Keratinocyte (primary cell): ENCODE data around the gene CCDC24. TPM values are rescaled to one million over a fixed set of nuclear protein-coding genes. Genes with fewer than 3 reads are reported as not detected.

Experiments used
- DNase-seq: peaks from one replicate; pipeline ENCODE4 v3.0.0-alpha.2; 2011; ENCODE audit warnings: low read depth, missing footprints, low spot score
- FAIRE-seq: peaks from 2 replicates; lab custom pipeline; 2011; peaks lifted over from hg19 to GRCh38; lab: Jason Lieb, UNC
- H2AFZ ChIP-seq: 2 replicates; pipeline ENCODE4 v1.6.0; 2012; ENCODE audit warnings: low read length, control low read depth, inconsistent platforms; ENCODE audit not compliant: control insufficient read depth
- H3K27ac ChIP-seq: 2 replicates; pipeline ENCODE4 v1.5.1; 2011; ENCODE audit warnings: low read length; ENCODE audit not compliant: control insufficient read depth, insufficient read depth
- H3K27me3 ChIP-seq: 3 replicates; pipeline ENCODE4 v1.6.0; 2011; ENCODE audit warnings: low read length; ENCODE audit not compliant: control insufficient read depth, insufficient read depth; ENCODE audit errors: extremely low read depth
- H3K36me3 ChIP-seq, 2 experiments: 2 replicates in 1 of 2; 3 replicates in 1 of 2; pipeline ENCODE4 v1.5.1; 2011; ENCODE audit warnings: low read length in 2 of 2, mild to moderate bottlenecking in 1 of 2; ENCODE audit not compliant: control insufficient read depth in 2 of 2, insufficient read depth in 2 of 2; ENCODE audit errors: extremely low read depth in 1 of 2
- H3K4me1 ChIP-seq: 3 replicates; pipeline ENCODE4 v1.5.1; 2011; ENCODE audit warnings: low read length; ENCODE audit not compliant: control insufficient read depth, insufficient read depth; ENCODE audit errors: extremely low read depth
- H3K4me2 ChIP-seq: 3 replicates; pipeline ENCODE4 v1.6.0; 2011; ENCODE audit warnings: low read depth, low read length; ENCODE audit not compliant: control insufficient read depth, insufficient read depth; ENCODE audit errors: extremely low read depth
- H3K4me3 ChIP-seq, 3 experiments: fragments of 200-600 bp in 1 of 3; sonication (generic) in 1 of 3; 2 replicates in 2 of 3; 3 replicates in 1 of 3; pipeline ENCODE4 v1.5.1; 2011 to 2016; ENCODE audit warnings: low read length in 3 of 3, mild to moderate bottlenecking in 3 of 3, control low read depth in 2 of 3, inconsistent platforms in 1 of 3, low read depth in 1 of 3, mixed read lengths in 1 of 3, mixed run types in 1 of 3, moderate library complexity in 1 of 3; ENCODE audit not compliant: control insufficient read depth in 2 of 3, insufficient read depth in 2 of 3; ENCODE audit errors: extremely low read depth in 1 of 3
- H3K79me2 ChIP-seq: 2 replicates; pipeline ENCODE4 v1.6.0; 2012; ENCODE audit warnings: low read length; ENCODE audit not compliant: control insufficient read depth, insufficient read depth
- H3K9ac ChIP-seq: 3 replicates; pipeline ENCODE4 v1.6.0; 2011; ENCODE audit warnings: low read length; ENCODE audit not compliant: control insufficient read depth, insufficient read depth; ENCODE audit errors: extremely low read depth
- H3K9me1 ChIP-seq: 3 replicates; pipeline ENCODE4 v1.6.0; 2011; ENCODE audit warnings: low read length; ENCODE audit not compliant: control insufficient read depth, insufficient read depth; ENCODE audit errors: extremely low read depth
- H3K9me3 ChIP-seq: 2 replicates; pipeline ENCODE4 v1.5.1; 2012; ENCODE audit warnings: low read depth, low read length; ENCODE audit not compliant: control insufficient read depth
- H4K20me1 ChIP-seq: 3 replicates; pipeline ENCODE4 v1.6.0; 2011; ENCODE audit warnings: low read length; ENCODE audit not compliant: control insufficient read depth, insufficient read depth; ENCODE audit errors: extremely low read depth
- EZH2 ChIP-seq: IDR thresholded peaks from one replicate; pipeline ENCODE4 v1.6.1; 2012; ENCODE audit warnings: inconsistent platforms, mild to moderate bottlenecking, low read length, moderate library complexity
- dilution Hi-C: fragments of 300-500 bp; cut with MboI; formaldehyde crosslinking; loops from one replicate; pipeline ENCODE4 v1.7.0; 2020; ENCODE audit warnings: low sequenced_read_pairs; ENCODE audit not compliant: extremely low pct_ligation_motif_present
- polyA plus RNA-seq, 5 experiments: library from polyadenylated mRNA; depleted of rRNA in 3 of 5; stranded (reverse) in 3 of 5; stranded (forward) in 1 of 5; unstranded in 1 of 5; fragments of >200 nt; gene quantifications; 1 replicate in 1 of 5; 2 replicates in 3 of 5; 3 replicates in 1 of 5; pipeline versions ENCODE4 v1.2.1 to v1.2.3, GENCODE V29; 2011 to 2012; ENCODE audit warnings: missing spikeins in 2 of 5, low read depth in 1 of 5, low replicate concordance in 1 of 5
- TF ChIP-seq, protein P1 (sequence below), 3 experiments: IDR thresholded peaks in 1 of 3; conservative IDR thresholded peaks in 1 of 3; optimal IDR thresholded peaks in 1 of 3; 2 replicates in 2 of 3; 3 replicates in 1 of 3; pipeline versions ENCODE3 to v1.5.1; 2011; ENCODE audit warnings: low read length in 3 of 3, mild to moderate bottlenecking in 3 of 3, moderate library complexity in 2 of 3, control low read depth in 1 of 3, inconsistent platforms in 1 of 3; ENCODE audit not compliant: insufficient read depth in 2 of 3; ENCODE audit errors: extremely low read depth in 1 of 3

The CCDC24 gene
- polyA plus RNA-seq, 1 donor (not counting 4 experiments of a cell fraction or from before 2014, with no cell fraction given): 5.2 TPM

- TF ChIP-seq EZH2: no peak
- TF ChIP-seq, protein P1, sequence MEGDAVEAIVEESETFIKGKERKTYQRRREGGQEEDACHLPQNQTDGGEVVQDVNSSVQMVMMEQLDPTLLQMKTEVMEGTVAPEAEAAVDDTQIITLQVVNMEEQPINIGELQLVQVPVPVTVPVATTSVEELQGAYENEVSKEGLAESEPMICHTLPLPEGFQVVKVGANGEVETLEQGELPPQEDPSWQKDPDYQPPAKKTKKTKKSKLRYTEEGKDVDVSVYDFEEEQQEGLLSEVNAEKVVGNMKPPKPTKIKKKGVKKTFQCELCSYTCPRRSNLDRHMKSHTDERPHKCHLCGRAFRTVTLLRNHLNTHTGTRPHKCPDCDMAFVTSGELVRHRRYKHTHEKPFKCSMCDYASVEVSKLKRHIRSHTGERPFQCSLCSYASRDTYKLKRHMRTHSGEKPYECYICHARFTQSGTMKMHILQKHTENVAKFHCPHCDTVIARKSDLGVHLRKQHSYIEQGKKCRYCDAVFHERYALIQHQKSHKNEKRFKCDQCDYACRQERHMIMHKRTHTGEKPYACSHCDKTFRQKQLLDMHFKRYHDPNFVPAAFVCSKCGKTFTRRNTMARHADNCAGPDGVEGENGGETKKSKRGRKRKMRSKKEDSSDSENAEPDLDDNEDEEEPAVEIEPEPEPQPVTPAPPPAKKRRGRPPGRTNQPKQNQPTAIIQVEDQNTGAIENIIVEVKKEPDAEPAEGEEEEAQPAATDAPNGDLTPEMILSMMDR (optimal IDR thresholded peaks at IDR 0.05 in 1 of 3, IDR thresholded peaks at IDR 0.05 in 1 of 3, conservative IDR thresholded peaks at IDR 0.05 in 1 of 3; ENCODE audit: extremely low read depth in 1 of 3, insufficient read depth in 2 of 3, low read length in 3 of 3): no peak
- H3K9me1 ChIP-seq: no peaks in the 10 kb centered on the region
- DNase-seq (no peak), FAIRE-seq (no peak)
- no peak overlapping the region for H3K4me2 ChIP-seq
- H3K27ac ChIP-seq: no peak overlapping the region
- no peaks in the 10 kb centered on the region for H3K9me3 ChIP-seq
- H3K79me2 ChIP-seq: no peaks in the 10 kb centered on the region
- no peak overlapping the region for H3K4me3 ChIP-seq
- peaks cover 0 to 2% of the 10 kb centered on the region in 2 experiments for H3K36me3 ChIP-seq
- H4K20me1 ChIP-seq: no peaks in the 10 kb centered on the region
- H2AFZ ChIP-seq: no peak overlapping the region
- H3K27me3 ChIP-seq: no peaks in the 10 kb centered on the region
- H3K4me1 ChIP-seq: peaks cover 23% of the 10 kb centered on the region
- dilution Hi-C loops: no loop called here
- H3K9ac ChIP-seq: no peak overlapping the region
These were observed 2.0 kb downstream of the CCDC24 start for GRCh38 chr1:43993206-43993914.

DNA sequence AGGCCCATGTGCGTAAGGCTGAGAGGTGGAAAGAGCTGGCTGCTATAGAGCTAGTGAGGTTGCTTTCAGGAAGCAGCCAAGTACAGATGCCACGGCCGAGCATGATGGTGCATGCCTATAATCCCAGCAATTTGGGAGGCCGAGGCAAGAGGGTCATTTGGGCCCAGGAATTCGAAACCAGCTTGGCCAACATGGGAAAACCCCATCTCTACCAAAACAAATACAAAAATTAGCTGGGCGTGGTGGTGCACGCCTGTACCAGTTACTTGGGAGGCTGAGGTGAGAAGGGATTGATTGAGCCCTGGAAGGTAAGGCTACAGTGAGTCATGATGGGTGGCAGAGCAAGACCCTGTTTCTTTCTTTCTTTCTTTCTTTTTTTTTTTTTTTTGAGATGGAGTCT lies 2.7 kb downstream of the CCDC24 start:
- Histone ChIP-seq H3K36me3 (peaks cover 0 to 2% of the 10 kb centered on the region in 2 experiments), H4K20me1 (no peaks in the 10 kb centered on the region), H3K9me1 (no peaks in the 10 kb centered on the region), H3K9me3 (no peaks in the 10 kb centered on the region), H3K79me2 (no peaks in the 10 kb centered on the region), H3K9ac (no peak overlapping the region), H3K4me1 (peaks cover 23% of the 10 kb centered on the region), H3K4me3 (no peak overlapping the region), H2AFZ (no peak overlapping the region), H3K27me3 (no peaks in the 10 kb centered on the region), H3K4me2 (no peak overlapping the region), H3K27ac (no peak overlapping the region)
- DNase-seq (no peak), FAIRE-seq (no peak)
- TF ChIP-seq EZH2: no peak
- TF ChIP-seq, protein P1 (optimal IDR thresholded peaks at IDR 0.05 in 1 of 3, IDR thresholded peaks at IDR 0.05 in 1 of 3, conservative IDR thresholded peaks at IDR 0.05 in 1 of 3; ENCODE audit: extremely low read depth in 1 of 3, insufficient read depth in 2 of 3, low read length in 3 of 3): no peak
- dilution Hi-C loops: no loop called here
